Nephron (organoid): Measurements from ENCODE around the gene TNFRSF25.
"Not testable (repeated sequence)": the region's sequence is repeated elsewhere in the genome, so short reads cannot be mapped to it uniquely, and the experiment has no call there.

Source experiments
- H3K27ac Mint-ChIP-seq, 3 experiments: 2 replicates each; pipeline ENCODE4 v1.8.0; 2020; ENCODE audit warnings: mixed read lengths in 3 of 3, mild to moderate bottlenecking in 2 of 3, moderate library complexity in 1 of 3
- H3K27me3 Mint-ChIP-seq: 2 replicates; pipeline ENCODE4 v1.8.0; 2021; ENCODE audit warnings: low read depth, mild to moderate bottlenecking, moderate library complexity, mixed read lengths
- H3K36me3 Mint-ChIP-seq: 2 replicates; pipeline ENCODE4 v1.8.0; 2020; ENCODE audit warnings: low read depth, mixed read lengths
- H3K4me1 Mint-ChIP-seq: 2 replicates; pipeline ENCODE4 v1.8.0; 2020; ENCODE audit warnings: mixed read lengths
- H3K4me3 Mint-ChIP-seq, 3 experiments: 2 replicates each; pipeline ENCODE4 v1.8.0; 2020; ENCODE audit warnings: mild to moderate bottlenecking in 3 of 3, mixed read lengths in 3 of 3, moderate library complexity in 2 of 3
- H3K9me3 Mint-ChIP-seq: 2 replicates; pipeline ENCODE4 v1.8.0; 2020; ENCODE audit warnings: mixed read lengths
- CTCF ChIP-seq, 3 experiments: fragments of 200-600 bp; sonication (generic); IDR thresholded peaks; one replicate each; pipeline ENCODE4 v1.5.0; 2021; ENCODE audit warnings: antibody characterized with exemption in 3 of 3; ENCODE audit not compliant: unreplicated experiment in 3 of 3

Gene TNFRSF25

GRCh38 chr1:6428453-6428852 is 37.5 kb downstream of the TNFRSF25 start:
- H3K9me3 Mint-ChIP-seq, H3K27ac Mint-ChIP-seq, H3K36me3 Mint-ChIP-seq, H3K4me1 Mint-ChIP-seq, H3K4me3 Mint-ChIP-seq: not testable (repeated sequence)
- H3K27me3 Mint-ChIP-seq: peaks cover 57% of the 10 kb centered on the region

- H3K27ac Mint-ChIP-seq: no peak overlapping the region
- H3K4me3 Mint-ChIP-seq: no peak overlapping the region
- no peaks in the 10 kb centered on the region for H3K36me3 Mint-ChIP-seq
- TF ChIP-seq CTCF (IDR thresholded peaks at IDR 0.05; ENCODE audit: unreplicated experiment in 3 of 3): no peak
- H3K4me1 Mint-ChIP-seq: peaks cover 7% of the 10 kb centered on the region
- H3K27me3 Mint-ChIP-seq: peaks cover 63% of the 10 kb centered on the region
- no peaks in the 10 kb centered on the region for H3K9me3 Mint-ChIP-seq
Measured at GRCh38 chr1:6427441-6428390, 38.3 kb downstream of the TNFRSF25 start.

GRCh38 chr1:6426972-6427350 is 39.0 kb downstream of the TNFRSF25 start:
- H3K36me3 Mint-ChIP-seq: no peaks in the 10 kb centered on the region
- TF ChIP-seq CTCF (IDR thresholded peaks at IDR 0.05; ENCODE audit: unreplicated experiment in 3 of 3): no peak
- peaks cover 7% of the 10 kb centered on the region for H3K4me1 Mint-ChIP-seq
- H3K27ac Mint-ChIP-seq: no peak overlapping the region
- H3K9me3 Mint-ChIP-seq: no peaks in the 10 kb centered on the region
- peaks cover 71% of the 10 kb centered on the region for H3K27me3 Mint-ChIP-seq
- no peak overlapping the region for H3K4me3 Mint-ChIP-seq

GRCh38 chr1:6426277-6426971 is 39.5 kb downstream of the TNFRSF25 start:
- no peak for TF ChIP-seq CTCF (IDR thresholded peaks at IDR 0.05; ENCODE audit: unreplicated experiment in 3 of 3)
- no peak overlapping the region for H3K27ac Mint-ChIP-seq
- H3K9me3 Mint-ChIP-seq: no peaks in the 10 kb centered on the region
- H3K4me1 Mint-ChIP-seq: peaks cover 7% of the 10 kb centered on the region
- no peaks in the 10 kb centered on the region for H3K36me3 Mint-ChIP-seq
- peaks cover 76% of the 10 kb centered on the region for H3K27me3 Mint-ChIP-seq
- H3K4me3 Mint-ChIP-seq: no peak overlapping the region

- Mint-ChIP-seq H3K27me3 (peaks cover 83% of the 10 kb centered on the region), H3K27ac (no peak overlapping the region), H3K4me1 (peaks cover 7% of the 10 kb centered on the region), H3K4me3 (no peak overlapping the region), H3K9me3 (no peaks in the 10 kb centered on the region), H3K36me3 (no peaks in the 10 kb centered on the region)
- TF ChIP-seq CTCF (IDR thresholded peaks at IDR 0.05; ENCODE audit: unreplicated experiment in 3 of 3): no peak
Measured at GRCh38 chr1:6425658-6426057, 40.3 kb downstream of the TNFRSF25 start.
